DND-41 (cell line): Measurements from ENCODE around the gene ECHS1.

Source experiments
- ATAC-seq: fragments of 200-7000 bp; cut with Tn5 transposase; 3 replicates; pipeline ENCODE4 v1.9.1; 2021; ENCODE audit warnings: low read depth; ENCODE audit not compliant: insufficient read depth
- DNase-seq: peaks from one replicate; pipeline ENCODE4 v3.0.0-alpha.2; 2020
- H2AFZ ChIP-seq: 2 replicates; pipeline ENCODE4 v1.6.0; 2012; ENCODE audit warnings: low read depth, low read length
- H3K27ac ChIP-seq: 2 replicates; pipeline ENCODE4 v1.5.1; 2012; ENCODE audit warnings: low read length, inconsistent platforms
- H3K27me3 ChIP-seq: fragments of 200-600 bp; sonication (generic); 2 replicates; pipeline ENCODE4 v1.6.0; 2012; ENCODE audit warnings: low read length, mild to moderate bottlenecking, inconsistent platforms; ENCODE audit not compliant: insufficient read depth, poor library complexity
- H3K36me3 ChIP-seq: 2 replicates; pipeline ENCODE4 v1.5.1; 2012; ENCODE audit warnings: low read length, inconsistent platforms; ENCODE audit not compliant: insufficient read depth
- H3K4me1 ChIP-seq: 2 replicates; pipeline ENCODE4 v1.5.1; 2012; ENCODE audit warnings: mild to moderate bottlenecking, low read length; ENCODE audit not compliant: insufficient read depth
- H3K4me2 ChIP-seq: 2 replicates; pipeline ENCODE4 v1.6.0; 2012; ENCODE audit warnings: mild to moderate bottlenecking, moderate library complexity, low read length, inconsistent platforms; ENCODE audit not compliant: insufficient read depth
- H3K4me3 ChIP-seq, 2 experiments: fragments of 200-600 bp in 1 of 2; shearing (Covaris generic) in 1 of 2; 2 replicates each; pipeline ENCODE4 v1.5.1; 2012 to 2016; ENCODE audit warnings: inconsistent platforms in 2 of 2, low read length in 2 of 2, mild to moderate bottlenecking in 2 of 2, low read depth in 1 of 2, moderate library complexity in 1 of 2
- H3K79me2 ChIP-seq: 2 replicates; pipeline ENCODE4 v1.6.0; 2012; ENCODE audit warnings: low read length, inconsistent platforms; ENCODE audit not compliant: insufficient read depth
- H3K9ac ChIP-seq: 2 replicates; pipeline ENCODE4 v1.6.0; 2012; ENCODE audit warnings: low read depth, mild to moderate bottlenecking, inconsistent platforms, low read length, moderate library complexity
- H3K9me3 ChIP-seq: 2 replicates; pipeline ENCODE4 v1.5.1; 2012; ENCODE audit warnings: low read length, moderate library complexity, mild to moderate bottlenecking, inconsistent platforms; ENCODE audit not compliant: insufficient read depth, severe bottlenecking
- H4K20me1 ChIP-seq: 2 replicates; pipeline ENCODE4 v1.6.0; 2012; ENCODE audit warnings: low read length; ENCODE audit not compliant: insufficient read depth
- CTCF ChIP-seq: IDR thresholded peaks from 2 replicates; pipeline ENCODE4 v1.5.1; 2012; ENCODE audit warnings: borderline replicate concordance, low read length, moderate library complexity, mild to moderate bottlenecking; ENCODE audit not compliant: poor library complexity, severe bottlenecking; ENCODE audit errors: extremely low read depth
- EZH2 ChIP-seq: IDR thresholded peaks from 3 replicates; pipeline ENCODE4 v1.6.1; 2012; ENCODE audit warnings: borderline replicate concordance, low read depth, mild to moderate bottlenecking, moderate library complexity, low read length, inconsistent platforms; ENCODE audit not compliant: severe bottlenecking

Gene ECHS1

GRCh38 chr10:133347710-133348517, 25.2 kb downstream of the ECHS1 start:
- no peak overlapping the region for H2AFZ ChIP-seq
- no peaks in the 10 kb centered on the region for H3K4me1 ChIP-seq
- H3K27ac ChIP-seq = no peak overlapping the region
- H4K20me1 ChIP-seq = no peaks in the 10 kb centered on the region; the same call in 1 of the 2 replicates
- H3K36me3 ChIP-seq = no peaks in the 10 kb centered on the region
- DNase-seq (no peak), ATAC-seq (no peak)
- H3K9me3 ChIP-seq = no peaks in the 10 kb centered on the region
- H3K79me2 ChIP-seq = no peaks in the 10 kb centered on the region
- TF ChIP-seq EZH2 (no peak), CTCF (no peak)
- H3K4me3 ChIP-seq = no peak overlapping the region
- H3K9ac ChIP-seq = no peak overlapping the region
- no peaks in the 10 kb centered on the region for H3K27me3 ChIP-seq
- no peak overlapping the region for H3K4me2 ChIP-seq

- TF ChIP-seq CTCF (no peak), EZH2 (no peak)
- ATAC-seq = no peak
- no peaks in the 10 kb centered on the region for H3K79me2 ChIP-seq
These were observed 26.7 kb downstream of the ECHS1 start for GRCh38 chr10:133346413-133346812.

GRCh38 chr10:133344236-133344635, 28.9 kb downstream of the ECHS1 start:
- no peak overlapping the region for H3K9ac ChIP-seq
- H4K20me1 ChIP-seq = no peaks in the 10 kb centered on the region; the same call in 1 of the 2 replicates
- H2AFZ ChIP-seq = no peak overlapping the region
- H3K36me3 ChIP-seq = no peaks in the 10 kb centered on the region
- H3K9me3 ChIP-seq = no peaks in the 10 kb centered on the region
- TF ChIP-seq CTCF = no peak
- TF ChIP-seq EZH2 = no peak
- H3K4me1 ChIP-seq = no peaks in the 10 kb centered on the region
- no peak overlapping the region for H3K4me3 ChIP-seq
- no peaks in the 10 kb centered on the region for H3K79me2 ChIP-seq
- ATAC-seq (no peak), DNase-seq (no peak)
- H3K27me3 ChIP-seq = no peaks in the 10 kb centered on the region
- H3K27ac ChIP-seq = no peak overlapping the region
- no peak overlapping the region for H3K4me2 ChIP-seq

More at GRCh38 chr10:133346413-133346812, 26.7 kb downstream of the ECHS1 start:
- no peak overlapping the region for H2AFZ ChIP-seq
- no peak for DNase-seq
- no peak overlapping the region for H3K9ac ChIP-seq
- H3K36me3 ChIP-seq = no peaks in the 10 kb centered on the region
- no peak overlapping the region for H3K4me2 ChIP-seq
- H4K20me1 ChIP-seq = no peaks in the 10 kb centered on the region; the same call in 1 of the 2 replicates
- H3K27me3 ChIP-seq = no peaks in the 10 kb centered on the region
- no peaks in the 10 kb centered on the region for H3K4me1 ChIP-seq
- no peak overlapping the region for H3K27ac ChIP-seq
- H3K4me3 ChIP-seq = no peak overlapping the region
- H3K9me3 ChIP-seq = no peaks in the 10 kb centered on the region
